Measurements from ENCODE around the gene OTOP1.

- TF ChIP-seq SUZ12 (IDR thresholded peaks at IDR 0.05; ENCODE audit: extremely low read depth, insufficient read depth, insufficient read length) (no peak), YY1 (IDR thresholded peaks at IDR 0.05; ENCODE audit: insufficient read depth, insufficient read length) (no peak), ZNF274 (IDR thresholded peaks at IDR 0.05; ENCODE audit: low read depth, low read length) (no peak)
Measured at GRCh38 chr4:4185528-4185927, 41.2 kb downstream of the OTOP1 start.
